Erythroblast (primary cell): ENCODE results near the gene MPPED1.

Experiments
- DNase-seq, 2 experiments: peaks; one replicate each; lab custom pipeline; 2025; lab: John Stamatoyannopoulos, UW
- GATA1 ChIP-seq: IDR thresholded peaks from 2 replicates; pipeline ENCODE4 v1.6.1; 2011; ENCODE audit warnings: low read depth, mild to moderate bottlenecking, control low read depth, low read length, moderate library complexity
- POLR2A ChIP-seq: IDR thresholded peaks from 2 replicates; pipeline ENCODE4 v1.6.1; 2011; ENCODE audit warnings: mild to moderate bottlenecking, low read length

MPPED1 gene

DNA sequence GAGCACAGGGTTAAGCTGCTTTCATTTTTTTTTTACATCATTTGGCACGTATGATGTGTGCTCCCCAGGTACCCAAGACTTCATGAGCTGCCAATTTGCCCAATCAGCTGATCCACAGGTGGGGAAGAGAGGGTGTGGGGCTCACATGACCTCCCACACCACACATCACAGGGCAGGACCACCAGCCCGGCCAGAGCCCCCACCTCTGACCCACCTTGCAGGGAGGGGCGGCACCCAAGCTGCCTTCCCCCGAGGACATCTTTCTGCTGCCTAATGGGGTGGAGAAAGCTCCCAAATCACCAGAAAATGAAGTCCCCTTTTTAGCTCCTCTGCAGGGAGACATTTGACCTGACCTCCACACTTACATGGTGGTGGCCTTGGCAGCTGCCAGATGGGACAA lies 119.8 kb downstream of the MPPED1 start:
- no peak for DNase-seq
- TF ChIP-seq GATA1 (no peak), POLR2A (no peak)

DNA sequence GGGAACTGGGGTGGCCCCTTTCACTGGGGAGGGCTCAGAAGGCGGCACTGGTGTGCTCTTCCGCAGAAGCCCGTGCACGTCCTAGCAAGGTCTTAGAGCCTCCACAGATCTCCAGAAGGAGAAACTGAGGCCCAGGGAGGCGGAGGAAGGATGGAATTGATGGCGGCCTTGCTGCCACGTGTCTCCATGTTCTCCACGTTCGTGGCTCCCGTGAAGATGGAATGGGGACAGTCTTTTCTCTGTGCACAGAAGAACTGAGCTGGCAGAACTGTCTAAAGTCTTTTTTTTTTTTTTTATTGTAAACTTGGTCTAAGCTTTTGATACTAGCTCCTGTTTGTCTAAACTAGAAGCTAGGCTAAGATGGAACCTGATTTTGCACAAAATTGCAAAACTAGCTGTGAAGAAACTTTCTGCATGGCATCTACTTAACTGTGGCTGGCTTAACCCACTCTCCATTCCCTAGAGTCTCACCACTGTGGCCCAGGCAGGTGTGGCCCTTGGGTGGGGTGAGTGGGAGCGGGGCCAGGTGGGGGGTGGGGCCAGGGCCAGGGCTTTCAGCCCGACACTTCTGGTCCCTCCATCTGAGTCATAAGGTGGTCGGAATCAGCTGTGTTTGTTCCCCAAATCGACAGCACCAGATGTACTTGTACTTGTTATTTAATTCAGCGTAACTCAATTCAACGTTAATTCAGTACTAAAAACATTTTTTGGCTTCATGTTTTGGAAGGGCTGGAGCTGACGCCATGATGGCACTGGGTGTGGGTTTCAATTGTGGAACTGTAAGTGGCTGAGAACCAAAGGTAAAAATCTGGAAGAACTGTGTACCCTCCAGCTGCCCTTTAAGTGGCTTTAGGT lies 120.7 kb downstream of the MPPED1 start:
- TF ChIP-seq GATA1 (no peak), POLR2A (no peak)
- no peak for DNase-seq

DNA sequence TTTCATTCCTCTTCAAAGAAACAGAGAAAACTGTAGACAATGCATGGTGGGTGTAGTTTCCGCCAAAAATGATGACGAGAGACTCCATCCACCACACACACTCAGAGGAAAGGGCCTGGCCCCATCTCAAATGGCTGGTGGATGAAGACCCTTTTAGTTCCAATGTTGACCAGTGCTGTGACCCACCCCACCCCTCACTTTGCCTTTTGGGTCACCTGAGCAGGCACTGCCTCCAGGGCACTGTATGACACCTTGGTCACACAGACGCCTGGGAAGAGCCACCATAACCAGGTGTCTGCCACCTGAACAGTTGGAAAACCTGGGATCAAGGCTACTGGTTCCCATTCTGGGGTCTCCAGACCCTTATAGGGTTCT lies 121.3 kb downstream of the MPPED1 start:
- no peak for DNase-seq
- no peak for TF ChIP-seq POLR2A
- TF ChIP-seq GATA1 = no peak

DNA sequence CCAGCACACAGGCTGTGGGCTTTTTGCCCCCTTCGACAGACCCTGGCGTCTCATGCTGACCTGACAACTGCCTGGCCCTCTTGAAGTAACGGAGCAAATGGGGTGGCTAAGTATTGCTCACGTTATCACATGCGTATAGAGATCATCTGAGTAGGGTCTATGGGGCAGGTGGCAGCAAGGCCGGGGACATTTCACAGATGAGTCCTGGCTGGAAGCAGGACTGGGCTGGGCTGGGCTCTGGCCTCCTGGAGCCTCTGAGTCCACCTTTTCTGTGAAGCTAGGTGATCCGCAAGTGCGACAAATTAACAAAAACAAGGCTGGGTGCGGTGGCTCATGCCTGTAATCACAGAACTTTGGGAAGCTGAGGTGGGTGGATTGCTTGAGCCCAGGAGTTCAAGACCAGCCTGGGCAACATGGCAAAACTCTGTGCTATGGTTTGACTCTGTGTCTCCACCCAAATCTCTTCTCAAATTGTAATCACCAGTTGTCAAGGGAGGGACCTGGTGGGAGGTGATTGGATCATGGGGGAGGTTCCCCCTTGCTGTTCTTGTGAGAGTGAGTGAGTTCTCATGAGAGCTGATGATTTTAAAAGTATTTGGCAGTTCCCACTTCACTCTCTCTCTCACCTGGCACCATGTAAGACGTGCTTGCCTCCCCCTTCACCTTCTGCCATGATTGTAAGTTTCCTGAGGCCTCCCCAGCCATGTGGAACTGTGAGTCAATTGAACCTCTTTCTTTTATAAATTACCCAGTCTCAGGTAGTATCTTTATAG lies 122.0 kb downstream of the MPPED1 start:
- DNase-seq = no peak
- TF ChIP-seq GATA1 (no peak), POLR2A (no peak)

DNA sequence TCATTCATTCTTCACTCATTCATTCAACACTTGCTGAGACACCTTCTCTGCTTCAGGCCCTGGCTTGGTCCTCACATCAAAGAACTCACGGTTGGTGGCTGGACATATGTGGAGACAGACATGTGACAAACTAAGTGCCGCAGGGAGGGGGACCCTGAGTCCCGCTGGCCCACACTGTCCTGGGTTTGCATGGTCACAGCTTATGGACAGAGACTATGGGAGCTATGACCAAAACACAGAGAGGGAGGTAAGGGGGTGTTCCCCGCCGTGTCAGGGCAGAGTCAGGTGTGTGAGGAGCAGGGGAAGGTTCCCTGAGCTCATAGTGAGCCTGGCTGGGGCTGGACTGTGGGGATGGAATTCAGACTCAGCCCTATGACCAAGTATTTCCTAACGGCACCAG lies 123.1 kb downstream of the MPPED1 start:
- TF ChIP-seq GATA1 (no peak), POLR2A (no peak)
- DNase-seq = no peak

DNA sequence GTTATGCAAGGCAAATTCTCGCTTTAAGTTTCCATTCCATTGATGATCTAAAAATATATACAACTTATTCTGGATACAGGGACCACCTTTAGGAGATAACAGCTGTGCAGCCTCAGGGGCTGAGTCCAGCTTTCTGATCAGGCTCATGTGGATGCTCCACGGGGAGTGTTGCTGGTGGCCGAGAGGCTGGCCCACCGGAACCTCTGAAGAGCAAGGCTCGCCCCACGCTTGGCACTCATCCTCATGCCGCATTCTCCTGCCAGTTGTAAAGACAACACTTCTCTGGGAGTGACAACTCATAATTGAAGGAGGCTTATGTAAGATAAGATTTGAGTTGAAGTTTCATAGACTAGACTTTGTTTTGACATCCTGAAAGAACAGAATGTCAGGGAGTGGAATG lies 123.5 kb downstream of the MPPED1 start:
- no peak for DNase-seq
- TF ChIP-seq GATA1 (no peak), POLR2A (no peak)

DNA sequence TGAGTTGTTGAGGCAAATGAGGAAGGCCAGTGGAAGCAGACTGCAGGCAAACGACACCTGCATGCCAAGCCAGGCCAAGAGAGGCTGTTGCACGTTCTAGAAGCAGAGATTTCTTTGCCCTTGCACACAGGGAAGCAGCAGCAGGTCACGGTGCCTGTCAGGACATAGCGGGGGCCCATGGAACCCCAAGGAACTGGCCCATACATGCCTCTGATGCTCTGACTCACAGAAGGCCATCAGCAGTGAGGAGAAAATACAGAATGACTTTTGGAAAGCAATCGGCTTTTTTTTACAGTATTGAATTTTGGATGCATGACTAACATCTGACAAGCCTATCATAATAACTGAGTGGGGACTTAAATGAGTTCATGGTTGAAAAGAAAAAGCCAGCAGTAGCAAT lies 123.9 kb downstream of the MPPED1 start:
- no peak for DNase-seq
- TF ChIP-seq POLR2A (no peak), GATA1 (no peak)

DNA sequence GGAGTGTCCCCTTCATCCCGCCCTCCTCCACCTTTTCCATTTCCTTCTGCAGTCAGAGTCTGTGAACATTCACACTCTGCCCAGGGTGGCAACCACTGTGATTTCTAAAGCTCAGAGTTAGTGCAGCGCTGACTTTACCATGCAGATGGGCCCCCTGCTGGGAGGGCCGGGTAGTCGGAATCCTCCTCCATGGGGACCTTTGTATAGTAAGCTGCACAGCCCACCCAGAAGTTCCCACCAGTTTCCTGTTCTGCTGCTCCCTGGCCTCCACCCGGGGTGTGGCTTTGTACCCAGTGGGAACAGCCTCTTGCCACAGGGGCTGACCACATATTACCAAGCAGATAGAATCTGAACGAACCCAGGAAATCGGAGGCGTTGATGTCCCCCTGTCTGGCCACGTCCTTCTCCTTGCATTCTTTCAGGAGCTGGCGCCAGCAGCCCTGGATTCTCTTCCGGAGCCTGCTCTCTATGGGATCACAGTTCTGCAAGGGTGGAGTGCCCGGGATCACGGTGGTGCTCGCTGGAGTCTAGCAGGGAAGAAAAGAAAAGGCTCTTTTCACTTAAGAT lies 125.3 kb downstream of the MPPED1 start:
- DNase-seq = no peak
- TF ChIP-seq GATA1 (no peak), POLR2A (no peak)

DNA sequence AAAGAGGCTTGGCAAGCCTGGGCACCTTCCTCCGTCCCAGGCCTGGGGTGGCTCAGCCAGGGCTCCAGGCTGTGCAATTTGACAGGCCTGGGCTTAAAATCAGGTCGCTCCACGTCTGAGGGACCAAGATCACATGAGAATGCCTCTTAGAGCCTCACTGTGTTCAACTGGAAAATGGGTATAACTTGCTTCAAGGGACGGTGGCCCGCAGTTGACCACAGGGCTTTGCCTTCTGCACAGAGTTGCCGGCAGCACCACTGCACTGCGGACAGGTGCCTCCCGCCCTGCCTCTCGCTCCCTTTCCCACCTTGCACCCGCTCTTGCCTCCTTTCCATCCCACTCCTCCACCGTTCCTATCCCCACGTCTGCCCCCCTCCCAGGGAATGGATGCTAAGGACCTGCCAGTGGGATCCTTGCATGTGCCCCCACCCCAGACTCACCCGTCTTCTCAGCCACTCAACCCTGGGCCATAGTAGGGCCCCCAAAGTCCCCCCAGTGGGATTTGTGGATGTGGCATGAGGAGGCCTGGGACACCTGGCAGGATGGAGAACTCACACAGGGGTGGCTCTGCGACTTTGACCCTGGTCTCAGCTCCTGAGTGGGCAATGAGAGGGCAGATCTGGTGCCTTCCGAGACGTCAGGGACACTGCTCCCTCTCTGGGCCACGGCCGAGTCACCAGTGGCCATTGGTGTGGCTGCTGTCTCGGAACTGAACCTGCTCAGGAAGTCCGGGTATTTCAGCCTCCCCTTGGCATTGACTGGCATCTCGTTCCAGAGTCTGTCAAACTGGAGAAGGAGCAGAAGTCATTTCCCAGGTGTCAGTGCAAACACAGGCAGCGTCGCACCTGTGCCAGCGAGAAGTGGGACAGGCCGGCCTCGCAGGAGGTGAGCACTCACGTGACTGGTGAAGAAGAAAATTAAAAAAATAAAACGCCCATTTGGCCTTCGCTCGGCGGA lies 128.0 kb downstream of the MPPED1 start:
- no peak for DNase-seq
- TF ChIP-seq GATA1 (no peak), POLR2A (no peak)

DNA sequence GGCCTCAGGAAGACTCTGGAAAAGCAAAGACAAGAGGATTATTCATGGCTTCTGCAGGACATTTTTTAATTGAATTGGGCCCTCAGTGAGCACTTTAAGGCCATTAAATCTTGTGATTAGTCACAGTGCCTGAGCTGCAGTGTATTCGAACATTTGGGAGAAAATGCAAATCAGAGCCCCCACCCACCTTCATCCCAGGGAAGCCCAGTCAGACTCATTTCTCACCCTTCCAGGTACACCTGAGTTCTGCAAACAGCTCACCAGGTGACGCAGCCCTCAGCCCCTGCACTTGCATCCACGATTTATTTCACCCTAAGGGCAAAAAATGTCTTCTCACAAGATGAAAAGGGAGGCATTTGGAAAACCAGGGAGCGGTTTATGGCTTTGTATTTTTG lies 128.7 kb downstream of the MPPED1 start:
- no peak for DNase-seq
- TF ChIP-seq GATA1 (no peak), POLR2A (no peak)

DNA sequence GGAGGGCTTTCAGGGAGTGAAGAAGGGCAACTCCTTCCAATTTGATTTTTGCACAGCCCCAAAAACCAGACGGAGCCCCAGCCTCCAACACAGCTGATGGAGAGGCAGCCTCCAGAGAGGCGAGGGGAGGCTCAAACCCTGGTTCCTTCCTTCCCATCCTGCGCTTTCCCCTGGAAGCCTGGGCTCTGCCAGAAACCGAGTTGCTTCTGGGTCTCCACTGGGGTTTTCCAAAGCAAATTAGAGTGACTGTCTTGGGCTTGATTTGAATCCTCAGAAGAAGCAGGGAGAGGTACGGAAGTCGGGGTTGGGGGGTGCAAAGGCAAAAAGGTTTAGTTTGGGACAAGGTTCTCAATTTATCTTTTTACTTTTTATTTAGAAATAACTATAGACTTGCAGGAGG lies 129.2 kb downstream of the MPPED1 start:
- DNase-seq = no peak
- no peak for TF ChIP-seq GATA1
- no peak for TF ChIP-seq POLR2A

DNA sequence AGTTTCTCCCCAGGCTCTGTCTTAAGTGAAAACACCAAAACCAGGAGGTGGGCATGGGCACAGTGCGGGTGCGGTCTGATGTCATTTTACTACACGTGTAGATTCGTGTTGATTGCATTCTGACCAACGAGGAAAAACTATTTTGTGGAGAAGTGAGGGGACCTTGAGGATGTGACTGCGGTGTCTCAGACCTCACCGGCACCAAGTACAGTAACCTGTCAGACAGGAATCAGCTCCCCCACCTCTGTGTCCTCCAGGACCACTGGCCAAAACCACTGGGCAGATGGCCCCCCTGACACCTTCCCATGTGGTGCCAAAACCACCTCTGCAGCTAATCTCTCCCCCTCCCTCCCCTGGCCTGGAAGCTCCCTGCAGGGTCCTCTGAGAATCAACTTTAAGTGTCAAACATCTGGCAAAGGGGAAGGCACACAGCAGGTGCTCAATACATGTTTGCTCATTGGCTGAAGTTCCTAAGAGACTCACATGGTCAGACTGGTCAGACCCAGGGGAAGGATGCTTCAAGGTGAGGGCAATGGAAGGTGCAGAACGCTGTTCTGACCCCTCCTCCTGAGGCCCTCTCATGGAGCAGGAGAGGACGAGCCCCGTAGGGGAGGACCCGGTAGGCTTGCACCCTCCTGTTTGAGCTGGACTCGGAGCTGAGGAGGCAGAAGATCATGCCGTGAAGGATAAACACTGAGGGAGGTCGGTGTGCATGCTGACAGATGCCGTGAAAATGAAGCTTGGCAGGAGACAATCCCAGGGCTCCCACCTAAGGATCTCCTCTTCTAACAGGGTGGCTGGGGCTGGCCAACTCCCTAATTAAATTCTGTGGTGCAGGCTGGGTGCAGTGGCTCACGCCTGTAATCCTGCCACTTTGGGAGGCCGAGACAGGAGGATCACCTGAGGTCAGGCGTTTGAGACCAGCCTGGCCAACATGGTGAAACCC lies 129.9 kb downstream of the MPPED1 start:
- TF ChIP-seq GATA1 (no peak), POLR2A (no peak)
- no peak for DNase-seq
